Bladder microvascular endothelial cell (primary cell): Measurements from ENCODE around the gene GNL3L. TPM values are rescaled to one million over a fixed set of nuclear protein-coding genes. Genes with fewer than 3 reads are reported as not detected.

Source experiments
- total RNA-seq: library from RNA; depleted of rRNA; stranded (reverse); fragments of >200 nt; gene quantifications from 2 replicates; pipeline ENCODE4 v1.2.3, GENCODE V29; 2014

Gene GNL3L
- total RNA-seq: 21.4 and 38.5 TPM in 2 replicates

GRCh38 chrX:54529552-54530356 is at the start of gene GNL3L:
Gene GNL3L, plus strand, starts transcription at chrX:54530219. Its CDS starts 2,348 bp downstream, at chrX:54532567.

DNA sequence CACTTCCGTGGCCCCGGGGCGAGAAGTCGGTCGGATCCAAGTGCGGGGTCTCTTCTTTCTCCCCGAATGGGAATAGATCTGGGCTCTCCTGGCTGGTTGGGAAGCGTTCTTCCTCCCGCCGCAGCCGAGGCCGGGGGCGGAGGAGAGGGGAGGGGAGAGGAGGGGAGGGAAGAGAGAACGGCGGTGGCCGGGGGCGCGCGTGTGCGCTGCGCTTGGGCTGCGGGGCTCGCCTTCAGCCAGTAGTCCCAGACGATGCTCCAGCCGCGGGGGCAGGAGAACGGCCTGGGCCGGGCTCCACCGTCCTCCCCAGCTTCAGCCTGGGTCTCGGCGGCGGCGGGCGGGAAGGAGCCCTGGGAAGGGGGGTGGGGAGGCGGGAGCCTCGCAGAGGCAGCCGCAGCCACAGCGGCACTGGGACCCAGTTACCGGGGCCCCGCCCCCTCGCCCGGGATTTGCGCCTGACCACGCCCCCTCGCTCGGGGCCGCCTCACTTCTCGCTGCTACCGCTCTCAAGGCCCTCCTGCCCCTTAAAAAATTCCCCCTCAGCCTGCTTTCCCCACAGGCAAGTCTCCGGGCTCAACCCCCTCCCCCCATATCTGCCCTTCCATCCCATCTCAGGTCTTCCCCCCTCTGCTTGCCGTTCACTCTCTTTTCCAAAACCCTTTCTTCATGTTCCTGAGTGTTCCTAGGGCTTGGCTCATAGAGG is 34.1 kb upstream of the GNL3L start, which contains the start of gene FGD1:
Gene FGD1 (minus strand): TSS at position 421 of the 703 bp plus-strand sequence. CDS start 802 bp downstream, outside the sequence.

Other genes with a start within 250 kb of the GNL3L start
- gene WNK3, start 172.2 kb upstream of the GNL3L start, total RNA-seq: 0.32 and 0.94 TPM in 2 replicates
- 9.7 and 21.0 TPM in 2 replicates for gene TSR2, start 89.8 kb upstream of the GNL3L start, total RNA-seq
- 1.5 and 2.1 TPM in 2 replicates for gene FGD1, start 34.0 kb upstream of the GNL3L start, total RNA-seq